Measurements from ENCODE around the gene GRB7. TPM values are rescaled to one million over a fixed set of nuclear protein-coding genes. Genes with fewer than 3 reads are reported as not detected.

Gene GRB7
- total RNA-seq, 1 experiment from 2014 or later: 7.3 TPM

GRCh38 chr17:39782481-39782880 is 44.7 kb downstream of the GRB7 start:
- H3K4me3 Mint-ChIP-seq (ENCODE audit: unreplicated experiment): no peak overlapping the region

GRCh38 chr17:39782980-39783379 is 45.2 kb downstream of the GRB7 start:
- intact Hi-C loops (cut with micrococcal nuclease): no loop called here
- ChIA-PET POLR2A (interaction anchor here (0.9 kb wide), 1 partner anchor 22 kb away, joined by 3 read pairs; no protein-coding TSS in a partner anchor), CTCF (interaction anchor here (0.6 kb wide), 1 partner anchor 193 kb away, joined by 3 read pairs; no protein-coding TSS in a partner anchor)
- peaks cover 10% of the 10 kb centered on the region for H3K36me3 Mint-ChIP-seq (ENCODE audit: insufficient read depth, unreplicated experiment)
- peaks cover 97% of the 10 kb centered on the region for H3K27me3 Mint-ChIP-seq (ENCODE audit: insufficient read depth, unreplicated experiment)
- no peaks in the 10 kb centered on the region for H3K4me1 Mint-ChIP-seq (ENCODE audit: insufficient read depth, unreplicated experiment)
- BruUV-seq (replicated peaks): no TSS peak
- no peak for DNase-seq (ENCODE audit: unreplicated experiment)
- TF ChIP-seq, protein P1, sequence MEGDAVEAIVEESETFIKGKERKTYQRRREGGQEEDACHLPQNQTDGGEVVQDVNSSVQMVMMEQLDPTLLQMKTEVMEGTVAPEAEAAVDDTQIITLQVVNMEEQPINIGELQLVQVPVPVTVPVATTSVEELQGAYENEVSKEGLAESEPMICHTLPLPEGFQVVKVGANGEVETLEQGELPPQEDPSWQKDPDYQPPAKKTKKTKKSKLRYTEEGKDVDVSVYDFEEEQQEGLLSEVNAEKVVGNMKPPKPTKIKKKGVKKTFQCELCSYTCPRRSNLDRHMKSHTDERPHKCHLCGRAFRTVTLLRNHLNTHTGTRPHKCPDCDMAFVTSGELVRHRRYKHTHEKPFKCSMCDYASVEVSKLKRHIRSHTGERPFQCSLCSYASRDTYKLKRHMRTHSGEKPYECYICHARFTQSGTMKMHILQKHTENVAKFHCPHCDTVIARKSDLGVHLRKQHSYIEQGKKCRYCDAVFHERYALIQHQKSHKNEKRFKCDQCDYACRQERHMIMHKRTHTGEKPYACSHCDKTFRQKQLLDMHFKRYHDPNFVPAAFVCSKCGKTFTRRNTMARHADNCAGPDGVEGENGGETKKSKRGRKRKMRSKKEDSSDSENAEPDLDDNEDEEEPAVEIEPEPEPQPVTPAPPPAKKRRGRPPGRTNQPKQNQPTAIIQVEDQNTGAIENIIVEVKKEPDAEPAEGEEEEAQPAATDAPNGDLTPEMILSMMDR (IDR thresholded peaks at IDR 0.05; ENCODE audit: unreplicated experiment): no peak
- no peak overlapping the region for H3K27ac Mint-ChIP-seq (ENCODE audit: low read depth, unreplicated experiment)
- no peaks in the 10 kb centered on the region for H3K9me3 Mint-ChIP-seq (ENCODE audit: unreplicated experiment)
- H3K4me3 Mint-ChIP-seq (ENCODE audit: unreplicated experiment): no peak overlapping the region

More at GRCh38 chr17:39782481-39782880, 44.7 kb downstream of the GRB7 start:
- no peaks in the 10 kb centered on the region for H3K9me3 Mint-ChIP-seq (ENCODE audit: unreplicated experiment)
- no TSS peak for BruUV-seq (replicated peaks)
- POLR2A ChIA-PET: interaction anchor here (0.9 to 1.2 kb wide), 2 partner anchors 12 to 23 kb away, joined by 3 to 4 read pairs; no protein-coding TSS in a partner anchor
- peaks cover 97% of the 10 kb centered on the region for H3K27me3 Mint-ChIP-seq (ENCODE audit: insufficient read depth, unreplicated experiment)
- H3K4me1 Mint-ChIP-seq (ENCODE audit: insufficient read depth, unreplicated experiment): no peaks in the 10 kb centered on the region
- TF ChIP-seq, protein P1 (IDR thresholded peaks at IDR 0.05; ENCODE audit: unreplicated experiment): no peak
- intact Hi-C loops (cut with micrococcal nuclease): no loop called here
- no peak for DNase-seq (ENCODE audit: unreplicated experiment)
- peaks cover 11% of the 10 kb centered on the region for H3K36me3 Mint-ChIP-seq (ENCODE audit: insufficient read depth, unreplicated experiment)
- CTCF ChIA-PET: no interaction called here
- H3K27ac Mint-ChIP-seq (ENCODE audit: low read depth, unreplicated experiment): no peak overlapping the region

DNA sequence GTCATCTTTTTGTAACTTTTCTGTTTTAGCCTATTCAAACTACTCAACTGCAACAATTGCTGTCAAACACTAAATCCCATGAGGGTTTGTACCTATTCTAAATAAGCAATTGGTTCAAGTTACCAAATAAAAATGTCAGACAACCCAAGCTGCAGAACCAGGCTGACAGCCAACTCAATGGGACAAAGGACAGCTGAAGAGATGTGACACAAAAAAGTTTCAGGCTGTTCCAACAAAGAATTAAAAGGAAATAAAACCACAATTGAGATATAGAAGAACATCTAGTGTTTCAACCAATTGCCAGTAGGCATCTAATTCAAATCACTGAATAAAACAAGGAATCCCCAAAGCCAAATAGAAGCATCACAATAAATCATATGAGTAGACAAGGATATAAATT is 49.3 kb downstream of the GRB7 start:
- H3K4me1 Mint-ChIP-seq (ENCODE audit: insufficient read depth, unreplicated experiment): no peaks in the 10 kb centered on the region
- no peak overlapping the region for H3K4me3 Mint-ChIP-seq (ENCODE audit: unreplicated experiment)
- ChIA-PET CTCF (interaction anchor here (1.3 to 1.5 kb wide), 2 partner anchors 57 to 163 kb away, joined by 3 to 4 read pairs; no protein-coding TSS in a partner anchor), POLR2A (interaction anchor here (0.7 kb wide), 1 partner anchor 32 kb away, joined by 3 read pairs; no protein-coding TSS in a partner anchor)
- intact Hi-C loops (cut with micrococcal nuclease): no loop called here
- H3K27ac Mint-ChIP-seq (ENCODE audit: low read depth, unreplicated experiment): no peak overlapping the region
- peaks cover 96% of the 10 kb centered on the region for H3K27me3 Mint-ChIP-seq (ENCODE audit: insufficient read depth, unreplicated experiment)
- H3K9me3 Mint-ChIP-seq (ENCODE audit: unreplicated experiment): no peaks in the 10 kb centered on the region
- no peak for DNase-seq (ENCODE audit: unreplicated experiment)
- TF ChIP-seq, protein P1 (IDR thresholded peaks at IDR 0.05; ENCODE audit: unreplicated experiment): no peak
- peaks cover 5% of the 10 kb centered on the region for H3K36me3 Mint-ChIP-seq (ENCODE audit: insufficient read depth, unreplicated experiment)
- no TSS peak for BruUV-seq (replicated peaks)

DNA sequence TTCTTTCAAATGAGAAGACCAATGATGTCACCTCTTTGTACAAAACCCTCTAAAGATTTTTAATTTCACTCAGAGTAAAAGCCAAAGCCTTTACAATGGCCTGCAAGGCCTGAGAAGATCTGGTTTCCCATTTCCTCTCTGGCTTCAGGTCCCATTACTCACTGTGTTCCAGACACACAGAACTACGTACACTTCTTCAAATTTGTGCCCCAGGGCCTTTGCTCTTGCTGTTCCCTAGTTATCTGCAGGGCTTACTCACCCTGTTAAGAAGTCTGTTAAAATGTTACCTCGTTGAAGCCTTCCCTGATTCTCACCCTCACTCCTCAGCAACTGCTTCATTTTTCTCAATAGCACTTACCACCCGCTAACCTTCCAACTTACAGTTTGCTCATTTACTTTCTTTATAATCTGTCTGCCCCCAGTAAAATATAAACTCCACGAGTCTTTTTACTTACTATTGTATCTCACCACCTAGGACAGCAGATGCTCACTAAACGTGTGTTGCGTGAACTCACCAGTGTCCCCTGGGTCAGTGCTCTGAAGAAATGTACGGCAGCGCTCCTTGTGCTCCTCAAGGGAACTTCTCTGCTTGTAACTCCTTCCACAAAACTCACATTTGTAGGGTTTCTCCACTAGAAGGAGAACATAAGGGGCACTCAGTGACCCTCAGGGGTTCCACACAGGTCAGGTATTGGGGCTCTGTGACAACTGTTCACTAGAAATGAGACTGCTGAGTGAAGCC is 50.2 kb downstream of the GRB7 start:
- BruUV-seq (replicated peaks): no TSS peak
- H3K4me3 Mint-ChIP-seq (ENCODE audit: unreplicated experiment): no peak overlapping the region
- no peaks in the 10 kb centered on the region for H3K9me3 Mint-ChIP-seq (ENCODE audit: unreplicated experiment)
- ChIA-PET POLR2A (no interaction called here), CTCF (no interaction called here)
- TF ChIP-seq, protein P1 (IDR thresholded peaks at IDR 0.05; ENCODE audit: unreplicated experiment): no peak
- H3K27ac Mint-ChIP-seq (ENCODE audit: low read depth, unreplicated experiment): no peak overlapping the region
- H3K4me1 Mint-ChIP-seq (ENCODE audit: insufficient read depth, unreplicated experiment): no peaks in the 10 kb centered on the region
- peaks cover 96% of the 10 kb centered on the region for H3K27me3 Mint-ChIP-seq (ENCODE audit: insufficient read depth, unreplicated experiment)
- peaks cover 3% of the 10 kb centered on the region for H3K36me3 Mint-ChIP-seq (ENCODE audit: insufficient read depth, unreplicated experiment)
- intact Hi-C loops (cut with micrococcal nuclease): no loop called here
- no peak for DNase-seq (ENCODE audit: unreplicated experiment)
